B cell (primary cell): Measurements from ENCODE around the gene TMEM30A. TPM values are rescaled to one million over a fixed set of nuclear protein-coding genes. Genes with fewer than 3 reads are reported as not detected.
A peak's percentile ranks its signal among the peaks of the same experiment; 100 is the strongest.

Source experiments
- ATAC-seq: fragments of 200-7000 bp; cut with Tn5 transposase; one replicate; pipeline ENCODE4 v1.10.0; 2021; ENCODE audit warnings: low read depth, mild to moderate bottlenecking, moderate number of reproducible peaks, moderate library complexity
- CTCF ChIA-PET: fragments of 350-600 bp; sonication (Branson Sonifier 250); formaldehyde crosslinking; loops from one replicate; lab custom pipeline; 2021; ENCODE audit warnings: antibody characterized with exemption, inconsistent platforms; lab: Charles Lee
- POLR2A ChIA-PET: fragments of 350-600 bp; sonication (Branson Sonifier 250); formaldehyde crosslinking; loops from one replicate; lab custom pipeline; 2021; ENCODE audit warnings: antibody characterized with exemption; lab: Charles Lee
- DNase-seq: peaks from one replicate; pipeline ENCODE4 v3.0.0; 2013
- H2AFZ ChIP-seq: 2 replicates; pipeline ENCODE4 v1.6.1; 2012; ENCODE audit warnings: mild to moderate bottlenecking, low read depth, low read length; ENCODE audit not compliant: insufficient read depth, poor library complexity, severe bottlenecking
- H3K27ac ChIP-seq, 2 donors: 1 replicate in 1 of 2; 2 replicates in 1 of 2; pipeline ENCODE4 v1.5.1; 2012 to 2013; ENCODE audit warnings: low read length in 2 of 2, mild to moderate bottlenecking in 2 of 2, moderate library complexity in 1 of 2
- H3K27me3 ChIP-seq, 4 experiments: fragments of 200-600 bp in 1 of 4; sonication (generic) in 1 of 4; replicated peaks in 1 of 4; 1 replicate in 2 of 4; 2 replicates in 2 of 4; pipeline versions ENCODE4 v1.6.1 to v1.7.0; 2013 to 2016; ENCODE audit warnings: low read length in 3 of 4, mild to moderate bottlenecking in 2 of 4, mixed read lengths in 1 of 4, moderate library complexity in 1 of 4; ENCODE audit not compliant: insufficient read depth in 4 of 4, control insufficient read depth in 3 of 4; ENCODE audit errors: control extremely low read depth in 1 of 4
- H3K36me3 ChIP-seq, 2 experiments: replicated peaks in 1 of 2; 1 replicate in 1 of 2; 2 replicates in 1 of 2; pipeline versions ENCODE4 v1.6.1 to v1.7.1; 2013; ENCODE audit warnings: low read length in 1 of 2; ENCODE audit not compliant: insufficient read depth in 2 of 2, control insufficient read depth in 1 of 2; ENCODE audit errors: control extremely low read depth in 1 of 2, extremely low read depth in 1 of 2
- H3K4me1 ChIP-seq, 2 donors: fragments of 200-600 bp in 1 of 2; sonication (generic) in 1 of 2; 1 replicate in 1 of 2; 2 replicates in 1 of 2; pipeline versions ENCODE4 v1.5.1 to v1.6.1; 2013 to 2017; ENCODE audit warnings: low read length in 2 of 2; ENCODE audit not compliant: control insufficient read depth in 2 of 2, insufficient read depth in 2 of 2
- H3K4me2 ChIP-seq: replicated peaks from 2 replicates; pipeline ENCODE3; 2012; ENCODE audit warnings: mild to moderate bottlenecking, low read depth, low read length; ENCODE audit not compliant: poor library complexity, severe bottlenecking
- H3K4me3 ChIP-seq, 5 experiments: fragments of 200-600 bp in 1 of 5; sonication (generic) in 1 of 5; 1 replicate in 3 of 5; 2 replicates in 2 of 5; pipeline versions ENCODE4 v1.5.1 to v1.7.0; 2011 to 2016; ENCODE audit warnings: low read length in 4 of 5, mild to moderate bottlenecking in 4 of 5, low read depth in 2 of 5, control low read depth in 1 of 5, moderate library complexity in 1 of 5; ENCODE audit not compliant: insufficient read depth in 1 of 5; ENCODE audit errors: control extremely low read depth in 1 of 5, extremely low read depth in 1 of 5
- H3K79me2 ChIP-seq: fragments of 200-600 bp; sonication (generic); one replicate; pipeline ENCODE4 v1.6.0; 2016; ENCODE audit warnings: low read length; ENCODE audit not compliant: control insufficient read depth, insufficient read depth
- H3K9ac ChIP-seq: fragments of 200-600 bp; sonication (generic); 2 replicates; pipeline ENCODE4 v1.6.1; 2017; ENCODE audit warnings: mild to moderate bottlenecking, low read length, moderate library complexity
- H3K9me3 ChIP-seq, 3 donors: one replicate each; pipeline versions ENCODE4 v1.6.1 to v1.7.1; 2013; ENCODE audit warnings: low read length in 2 of 3; ENCODE audit not compliant: control insufficient read depth in 2 of 3, insufficient read depth in 1 of 3; ENCODE audit errors: control extremely low read depth in 1 of 3
- H4K20me1 ChIP-seq: 2 replicates; pipeline ENCODE4 v1.6.0; 2012; ENCODE audit warnings: mild to moderate bottlenecking, low read length; ENCODE audit not compliant: insufficient read depth, control insufficient read depth, poor library complexity, severe bottlenecking
- H3K27ac Mint-ChIP-seq: one replicate; pipeline ENCODE4 v1.8.0; 2021; ENCODE audit warnings: mixed read lengths
- H3K27me3 Mint-ChIP-seq: one replicate; pipeline ENCODE4 v1.8.0; 2021; ENCODE audit warnings: mixed read lengths
- H3K4me1 Mint-ChIP-seq: one replicate; pipeline ENCODE4 v1.8.0; 2021; ENCODE audit warnings: mixed read lengths
- H3K4me3 Mint-ChIP-seq: one replicate; pipeline ENCODE4 v1.8.0; 2021; ENCODE audit warnings: mixed read lengths
- H3K9me3 Mint-ChIP-seq: one replicate; pipeline ENCODE4 v1.8.0; 2022; ENCODE audit warnings: mixed read lengths; ENCODE audit not compliant: insufficient read depth
- EZH2 ChIP-seq: IDR thresholded peaks from 2 replicates; pipeline ENCODE4 v1.6.1; 2012; ENCODE audit warnings: borderline replicate concordance, low read depth, mild to moderate bottlenecking, moderate library complexity, low read length; ENCODE audit not compliant: insufficient read depth, poor library complexity, severe bottlenecking
- whole genome bisulfite sequencing: methylation state at CpG from one replicate; pipeline ENCODE4 v1.1.5; 2013; ENCODE audit warnings: missing lambda C conversion rate; ENCODE audit not compliant: insufficient coverage; 5-methylcytosine and 5-hydroxymethylcytosine counted together
- intact Hi-C: fragments of 100-400 bp; cut with micrococcal nuclease; formaldehyde crosslinking; loops from one replicate; pipeline ENCODE4 v1.10.0; 2022
- polyA plus RNA-seq: library from polyadenylated mRNA; depleted of rRNA; stranded (reverse); fragments of >200 nt; gene quantifications from 2 replicates; pipeline ENCODE4 v1.2.3, GENCODE V29; 2012
- total RNA-seq, 2 donors: library from RNA; stranded (reverse); fragments of 120-200 nt in 1 of 2; gene quantifications; 1 replicate in 1 of 2; 2 replicates in 1 of 2; pipeline versions ENCODE4 v1.2.3 to v1.2.4, GENCODE V29; 2013 to 2022
- TF ChIP-seq, protein P1 (sequence below): fragments of 200-600 bp; IDR thresholded peaks from one replicate; pipeline ENCODE4 v1.8.0; 2022; ENCODE audit warnings: antibody characterized with exemption, mild to moderate bottlenecking

TMEM30A gene
- total and polyA plus RNA-seq, 2 donors (not counting 1 experiment from before 2014, with no cell fraction given), result 4.7 to 53.9 TPM

DNA sequence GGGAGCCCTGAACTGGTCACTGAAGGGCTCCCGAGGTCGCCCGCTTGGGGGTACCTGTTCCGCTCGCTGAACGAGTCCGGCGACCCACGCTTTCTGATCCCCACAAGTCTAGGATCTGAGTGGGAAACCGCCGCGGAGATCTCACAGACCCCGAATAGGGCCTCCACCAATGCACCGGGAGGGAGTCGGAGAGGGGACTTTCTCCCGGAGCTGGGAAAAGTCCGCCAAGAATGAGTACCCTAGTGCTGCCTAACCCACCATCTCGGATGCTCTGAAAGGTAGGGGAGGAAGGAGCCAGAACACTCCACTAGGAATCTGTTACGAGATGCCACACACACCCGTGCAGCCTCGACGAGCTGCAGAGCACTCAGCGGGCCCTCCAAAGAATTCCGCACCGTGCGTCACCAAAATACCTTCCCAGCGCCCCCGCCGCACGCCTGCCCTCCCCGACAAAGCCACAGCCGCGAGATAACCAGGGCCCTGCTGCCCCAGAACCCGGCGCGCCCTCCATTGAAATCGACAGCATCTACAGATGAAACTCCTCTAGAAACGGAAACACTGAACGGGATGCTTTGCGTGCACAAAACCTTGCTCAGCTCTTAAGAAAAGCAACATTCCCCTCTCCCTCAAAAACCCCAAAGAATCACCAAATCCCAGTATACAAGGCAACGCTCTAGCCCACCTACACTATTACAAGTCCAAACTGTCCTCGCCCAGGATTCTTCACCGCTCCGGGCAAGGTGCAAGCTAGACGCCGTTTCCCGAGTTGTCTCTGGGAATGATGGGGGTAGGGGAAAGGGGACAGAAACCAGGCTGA lies 79.4 kb downstream of the TMEM30A start:
- intact Hi-C loops, result no loop called here
- Histone ChIP-seq H4K20me1 (no peaks in the 10 kb centered on the region), H2AFZ (peak overlapping the region; percentile 64), H3K27me3 (peaks cover 0 to 81% (median 56%) of the 10 kb centered on the region in 4 experiments), H3K9me3 (peaks cover 0 to 38% (median 0%) of the 10 kb centered on the region in 3 donors), H3K4me3 (peak overlapping the region in 3 of 5 experiments; percentile 20 to 34 (median 32)), H3K4me1 (peaks cover 57 to 62% of the 10 kb centered on the region in 2 donors), H3K79me2 (no peaks in the 10 kb centered on the region), H3K36me3 (no peaks in the 10 kb centered on the region), H3K9ac (peak overlapping the region; percentile 43), H3K27ac (no peak overlapping the region), H3K4me2 (peak overlapping the region; percentile 64)
- Mint-ChIP-seq H3K4me3 (peak overlapping the region; percentile 74), H3K9me3 (no peaks in the 10 kb centered on the region), H3K27me3 (peaks cover 81% of the 10 kb centered on the region), H3K27ac (peak overlapping the region; percentile 32), H3K4me1 (peaks cover 62% of the 10 kb centered on the region)
- ChIA-PET POLR2A (no interaction called here), CTCF (interaction anchor here (0.8 to 10.7 kb wide), 4 partner anchors 1236 to 1531 kb away, joined by 3 to 388 read pairs (median 42); no protein-coding TSS in a partner anchor)
- no peak for ATAC-seq
- TF ChIP-seq EZH2, result no peak
- TF ChIP-seq, protein P1, sequence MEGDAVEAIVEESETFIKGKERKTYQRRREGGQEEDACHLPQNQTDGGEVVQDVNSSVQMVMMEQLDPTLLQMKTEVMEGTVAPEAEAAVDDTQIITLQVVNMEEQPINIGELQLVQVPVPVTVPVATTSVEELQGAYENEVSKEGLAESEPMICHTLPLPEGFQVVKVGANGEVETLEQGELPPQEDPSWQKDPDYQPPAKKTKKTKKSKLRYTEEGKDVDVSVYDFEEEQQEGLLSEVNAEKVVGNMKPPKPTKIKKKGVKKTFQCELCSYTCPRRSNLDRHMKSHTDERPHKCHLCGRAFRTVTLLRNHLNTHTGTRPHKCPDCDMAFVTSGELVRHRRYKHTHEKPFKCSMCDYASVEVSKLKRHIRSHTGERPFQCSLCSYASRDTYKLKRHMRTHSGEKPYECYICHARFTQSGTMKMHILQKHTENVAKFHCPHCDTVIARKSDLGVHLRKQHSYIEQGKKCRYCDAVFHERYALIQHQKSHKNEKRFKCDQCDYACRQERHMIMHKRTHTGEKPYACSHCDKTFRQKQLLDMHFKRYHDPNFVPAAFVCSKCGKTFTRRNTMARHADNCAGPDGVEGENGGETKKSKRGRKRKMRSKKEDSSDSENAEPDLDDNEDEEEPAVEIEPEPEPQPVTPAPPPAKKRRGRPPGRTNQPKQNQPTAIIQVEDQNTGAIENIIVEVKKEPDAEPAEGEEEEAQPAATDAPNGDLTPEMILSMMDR, result no peak
- 11% methylated on average over 38 of the region's 47 CpGs for WGBS
- peak; percentile 54 for DNase-seq
